ENCODE data around the gene APOL3. TPM values are rescaled to one million over a fixed set of nuclear protein-coding genes. Genes with fewer than 3 reads are reported as not detected.
"Not testable (repeated sequence)": the region's sequence is repeated elsewhere in the genome, so short reads cannot be mapped to it uniquely, and the experiment has no call there.

APOL3 gene
- total RNA-seq, 1 donor from 2014 or later, result not detected

GRCh38 chr22:36156119-36156514, 4.4 kb downstream of the APOL3 start:
- Mint-ChIP-seq H3K4me1 (ENCODE audit: low read depth) (peaks cover 43% of the 10 kb centered on the region), H3K9me3 (ENCODE audit: low read depth) (peaks cover 9% of the 10 kb centered on the region), H3K27ac (no peak overlapping the region), H3K36me3 (ENCODE audit: insufficient read depth) (peaks cover 4% of the 10 kb centered on the region), H3K27me3 (no peaks in the 10 kb centered on the region), H3K4me3 (ENCODE audit: low read depth) (no peak overlapping the region)
- TF ChIP-seq, protein P1, sequence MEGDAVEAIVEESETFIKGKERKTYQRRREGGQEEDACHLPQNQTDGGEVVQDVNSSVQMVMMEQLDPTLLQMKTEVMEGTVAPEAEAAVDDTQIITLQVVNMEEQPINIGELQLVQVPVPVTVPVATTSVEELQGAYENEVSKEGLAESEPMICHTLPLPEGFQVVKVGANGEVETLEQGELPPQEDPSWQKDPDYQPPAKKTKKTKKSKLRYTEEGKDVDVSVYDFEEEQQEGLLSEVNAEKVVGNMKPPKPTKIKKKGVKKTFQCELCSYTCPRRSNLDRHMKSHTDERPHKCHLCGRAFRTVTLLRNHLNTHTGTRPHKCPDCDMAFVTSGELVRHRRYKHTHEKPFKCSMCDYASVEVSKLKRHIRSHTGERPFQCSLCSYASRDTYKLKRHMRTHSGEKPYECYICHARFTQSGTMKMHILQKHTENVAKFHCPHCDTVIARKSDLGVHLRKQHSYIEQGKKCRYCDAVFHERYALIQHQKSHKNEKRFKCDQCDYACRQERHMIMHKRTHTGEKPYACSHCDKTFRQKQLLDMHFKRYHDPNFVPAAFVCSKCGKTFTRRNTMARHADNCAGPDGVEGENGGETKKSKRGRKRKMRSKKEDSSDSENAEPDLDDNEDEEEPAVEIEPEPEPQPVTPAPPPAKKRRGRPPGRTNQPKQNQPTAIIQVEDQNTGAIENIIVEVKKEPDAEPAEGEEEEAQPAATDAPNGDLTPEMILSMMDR (IDR thresholded peaks at IDR 0.05; ENCODE audit: unreplicated experiment), result no peak
- DNase-seq (ENCODE audit: low spot score, unreplicated experiment), result no peak

DNA sequence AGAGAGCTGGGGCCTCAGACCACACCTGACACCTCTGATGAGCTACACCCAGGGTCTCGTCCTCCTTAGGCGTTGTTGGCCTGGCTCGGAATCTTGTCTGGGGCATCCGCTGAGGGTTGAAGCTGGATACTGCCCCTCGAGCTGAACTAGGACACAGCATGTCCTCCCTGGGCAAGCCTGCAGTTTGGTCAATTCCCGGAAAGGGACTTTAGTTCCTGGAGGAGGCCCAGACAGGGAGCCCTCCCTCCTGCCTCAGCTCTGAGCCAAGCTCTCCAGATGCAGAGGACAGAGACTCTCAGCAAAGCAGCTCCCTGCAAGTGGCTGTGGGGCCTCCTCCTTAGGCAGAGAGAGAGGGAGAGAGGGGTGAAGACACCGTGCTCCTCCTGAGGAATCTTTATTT, 4.9 kb downstream of the APOL3 start:
- Mint-ChIP-seq H3K36me3 (ENCODE audit: insufficient read depth) (peaks cover 4% of the 10 kb centered on the region), H3K27ac (no peak overlapping the region), H3K9me3 (ENCODE audit: low read depth) (peaks cover 9% of the 10 kb centered on the region), H3K27me3 (no peaks in the 10 kb centered on the region), H3K4me3 (ENCODE audit: low read depth) (no peak overlapping the region), H3K4me1 (ENCODE audit: low read depth) (peaks cover 43% of the 10 kb centered on the region)
- DNase-seq (ENCODE audit: low spot score, unreplicated experiment), result no peak
- TF ChIP-seq, protein P1 (IDR thresholded peaks at IDR 0.05; ENCODE audit: unreplicated experiment), result no peak

- peaks cover 43% of the 10 kb centered on the region for H3K4me1 Mint-ChIP-seq (ENCODE audit: low read depth)
- peak overlapping the region; percentile 6 for H3K4me3 Mint-ChIP-seq (ENCODE audit: low read depth)
These were observed 6.1 kb downstream of the APOL3 start for GRCh38 chr22:36154423-36154945.

GRCh38 chr22:36153501-36154422, 6.8 kb downstream of the APOL3 start:
- Mint-ChIP-seq H3K27ac (peak overlapping the region; percentile 75), H3K27me3 (no peaks in the 10 kb centered on the region), H3K4me1 (ENCODE audit: low read depth) (peaks cover 40% of the 10 kb centered on the region), H3K4me3 (ENCODE audit: low read depth) (peak overlapping the region; percentile 22), H3K36me3 (ENCODE audit: insufficient read depth) (peaks cover 4% of the 10 kb centered on the region), H3K9me3 (ENCODE audit: low read depth) (peaks cover 9% of the 10 kb centered on the region)
- TF ChIP-seq, protein P1 (IDR thresholded peaks at IDR 0.05; ENCODE audit: unreplicated experiment), result no peak
- no peak for DNase-seq (ENCODE audit: low spot score, unreplicated experiment)

More at GRCh38 chr22:36154423-36154945, 6.1 kb downstream of the APOL3 start:
- no peaks in the 10 kb centered on the region for H3K27me3 Mint-ChIP-seq
- DNase-seq (ENCODE audit: low spot score, unreplicated experiment), result no peak
- TF ChIP-seq, protein P1 (IDR thresholded peaks at IDR 0.05; ENCODE audit: unreplicated experiment), result no peak
- peaks cover 4% of the 10 kb centered on the region for H3K36me3 Mint-ChIP-seq (ENCODE audit: insufficient read depth)
- H3K9me3 Mint-ChIP-seq (ENCODE audit: low read depth), result peaks cover 9% of the 10 kb centered on the region
- peak overlapping the region; percentile 75 for H3K27ac Mint-ChIP-seq

GRCh38 chr22:36152821-36153220, 7.7 kb downstream of the APOL3 start:
- H3K4me1 Mint-ChIP-seq (ENCODE audit: low read depth), result peaks cover 40% of the 10 kb centered on the region

More at GRCh38 chr22:36152821-36153220, 7.7 kb downstream of the APOL3 start:
- H3K27ac Mint-ChIP-seq; H3K27me3 Mint-ChIP-seq; DNase-seq (ENCODE audit: low spot score, unreplicated experiment); H3K36me3 Mint-ChIP-seq (ENCODE audit: insufficient read depth); H3K4me3 Mint-ChIP-seq (ENCODE audit: low read depth); H3K9me3 Mint-ChIP-seq (ENCODE audit: low read depth): not testable (repeated sequence)
